DMS153 treated with DMSO at 0.1 percent for 48 hours (cell line): ENCODE results near the gene SETD3.
"Not testable (repeated sequence)": the region's sequence is repeated elsewhere in the genome, so short reads cannot be mapped to it uniquely, and the experiment has no call there.

Source experiments
- DNase-seq: peaks from one replicate; lab custom pipeline; 2025; ENCODE audit not compliant: unreplicated experiment; lab: John Stamatoyannopoulos, UW

The SETD3 gene

DNA sequence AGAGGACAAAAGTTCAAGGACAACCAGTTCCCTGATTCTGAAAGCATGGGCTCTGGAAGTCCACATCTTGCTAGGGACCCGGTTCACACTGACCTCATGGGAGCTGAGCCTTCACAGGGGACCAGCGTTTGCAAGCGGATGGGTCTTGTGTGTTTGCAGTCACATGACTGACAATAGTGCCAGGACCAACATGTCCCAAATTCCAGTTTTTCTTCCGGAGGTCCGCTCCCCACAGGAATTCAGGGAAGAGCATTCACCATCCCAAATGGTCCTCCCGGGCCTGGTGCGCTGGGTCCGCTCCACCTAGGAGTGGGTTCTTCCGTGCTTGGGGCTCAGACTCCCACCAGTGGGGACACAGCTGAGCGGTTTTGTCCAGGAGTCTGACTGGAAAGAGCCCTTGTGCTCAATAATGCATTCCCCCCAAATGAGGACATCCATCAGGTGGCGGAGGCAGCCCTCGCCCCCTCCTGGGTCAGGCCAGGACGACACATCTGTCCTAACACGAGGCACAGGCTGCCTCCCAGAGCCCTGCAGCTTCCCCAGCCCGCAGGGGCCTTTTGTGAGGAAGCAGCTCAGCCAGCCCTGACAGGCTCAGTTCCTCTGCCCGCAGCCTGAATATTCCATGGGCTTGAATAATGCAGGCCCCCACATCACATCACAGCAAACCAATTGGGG, 116.9 kb downstream of the SETD3 start:
- DNase-seq, result no peak

GRCh38 chr14:99363051-99363450, 117.6 kb downstream of the SETD3 start:
- DNase-seq, result no peak

GRCh38 chr14:99361596-99362215, 119.0 kb downstream of the SETD3 start:
- DNase-seq, result no peak

GRCh38 chr14:99360774-99361595, 119.7 kb downstream of the SETD3 start:
- no peak for DNase-seq

DNA sequence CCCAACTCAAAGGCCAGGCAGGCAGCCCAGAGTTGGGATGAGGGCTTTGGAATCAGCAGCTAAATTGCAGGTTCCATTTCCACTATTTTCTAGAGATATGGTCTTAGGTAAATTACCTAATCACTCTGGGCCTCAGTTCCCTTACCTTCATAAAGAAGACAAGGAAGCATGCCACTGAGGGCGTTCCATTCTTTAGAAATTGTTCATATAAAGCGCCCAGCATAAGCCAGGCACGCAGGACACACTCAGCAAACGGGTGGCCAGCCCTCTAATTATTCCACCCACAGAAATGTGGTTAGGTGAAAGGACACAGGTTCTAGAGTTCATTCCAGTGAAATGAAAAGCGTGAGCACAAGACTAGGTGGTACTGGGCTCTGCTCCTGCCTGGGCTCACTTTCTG, 120.8 kb downstream of the SETD3 start:
- DNase-seq, result no peak

DNA sequence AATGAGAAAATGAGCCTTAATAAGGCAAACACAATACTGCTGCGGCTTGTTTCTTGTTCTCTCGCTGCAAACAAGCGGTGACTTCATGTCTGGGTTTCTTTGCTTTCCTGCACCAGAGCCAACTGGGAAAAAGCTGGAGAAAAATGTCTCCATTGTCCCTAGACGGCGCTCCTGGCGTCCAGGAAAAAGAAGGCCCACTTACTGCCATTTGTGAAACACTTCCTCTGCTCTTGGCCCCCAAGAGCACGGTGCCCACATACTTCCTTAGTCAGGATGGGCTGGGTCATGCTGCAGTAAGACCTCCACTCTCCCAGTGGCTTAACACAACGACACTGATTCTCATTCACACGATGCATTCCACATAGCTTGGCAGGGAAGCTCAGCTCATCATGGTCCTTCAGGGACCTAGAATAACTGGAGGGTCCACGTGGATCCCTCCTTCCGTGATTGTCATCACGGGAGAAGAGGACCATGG, 122.7 kb downstream of the SETD3 start:
- DNase-seq, result no peak

DNA sequence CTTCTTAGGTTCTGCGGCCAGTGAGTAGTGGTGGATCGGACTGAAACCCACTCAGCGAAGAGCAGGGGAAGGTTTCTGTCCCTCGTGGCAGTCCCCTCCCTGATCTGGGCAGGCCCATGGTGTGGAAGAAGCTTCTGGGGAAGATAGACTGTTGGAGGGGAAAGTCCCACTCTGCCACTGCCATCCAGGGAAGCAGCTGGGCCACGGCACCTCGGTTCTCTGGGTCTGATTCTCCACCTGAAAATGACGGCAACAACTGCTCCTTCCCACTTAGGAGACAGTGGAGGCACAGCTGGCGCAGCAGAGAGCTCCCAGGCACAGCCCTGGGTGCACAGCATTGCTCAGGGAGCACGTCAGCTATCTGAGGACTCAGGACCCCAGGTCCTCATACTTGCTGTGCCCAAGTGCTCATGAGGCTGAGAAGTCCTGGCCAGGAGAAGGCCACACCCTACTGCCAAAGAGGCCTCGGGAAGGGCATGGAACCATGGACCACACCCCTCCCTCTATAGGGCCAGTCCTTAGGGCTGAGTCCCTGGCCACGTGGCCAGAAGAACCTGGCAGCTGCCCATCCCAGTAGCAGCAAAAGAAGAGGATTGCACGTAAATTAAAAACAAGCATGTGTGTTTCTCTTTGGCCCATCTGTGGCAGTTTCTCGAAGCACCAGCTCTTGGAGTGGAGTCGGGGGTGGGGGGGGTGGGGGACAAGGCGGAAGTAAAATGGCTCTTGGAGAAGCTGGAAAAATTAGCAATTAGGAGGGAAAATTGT, 123.3 kb downstream of the SETD3 start:
- no peak for DNase-seq

GRCh38 chr14:99356031-99356608, 124.5 kb downstream of the SETD3 start:
- no peak for DNase-seq

GRCh38 chr14:99354166-99354875, 126.3 kb downstream of the SETD3 start:
- DNase-seq, result no peak

- DNase-seq, result no peak
Measured at GRCh38 chr14:99352688-99353280, 127.9 kb downstream of the SETD3 start.

GRCh38 chr14:99351166-99352007, 129.3 kb downstream of the SETD3 start:
- DNase-seq, result no peak

DNA sequence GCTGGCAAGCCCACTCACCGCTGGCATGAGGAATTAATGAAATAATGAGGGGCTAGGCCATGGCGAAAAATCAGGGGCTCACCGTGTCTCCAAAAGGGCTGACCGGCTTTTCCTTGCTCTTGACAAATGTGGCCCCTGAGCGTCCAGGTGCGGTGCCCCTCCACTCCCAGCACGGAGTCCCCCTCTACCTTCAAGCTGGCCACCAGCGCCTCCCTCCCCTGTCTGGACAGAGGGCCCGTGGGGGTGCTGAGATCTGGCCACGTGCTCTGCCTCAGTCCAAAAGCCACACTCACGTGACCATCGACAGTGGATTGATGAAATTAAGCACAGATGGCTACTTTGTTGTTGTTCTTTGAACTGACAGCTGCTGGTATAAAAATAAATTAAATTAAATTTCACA, 129.9 kb downstream of the SETD3 start:
- DNase-seq, result no peak

GRCh38 chr14:99349721-99350495, 130.8 kb downstream of the SETD3 start:
- no peak for DNase-seq

DNA sequence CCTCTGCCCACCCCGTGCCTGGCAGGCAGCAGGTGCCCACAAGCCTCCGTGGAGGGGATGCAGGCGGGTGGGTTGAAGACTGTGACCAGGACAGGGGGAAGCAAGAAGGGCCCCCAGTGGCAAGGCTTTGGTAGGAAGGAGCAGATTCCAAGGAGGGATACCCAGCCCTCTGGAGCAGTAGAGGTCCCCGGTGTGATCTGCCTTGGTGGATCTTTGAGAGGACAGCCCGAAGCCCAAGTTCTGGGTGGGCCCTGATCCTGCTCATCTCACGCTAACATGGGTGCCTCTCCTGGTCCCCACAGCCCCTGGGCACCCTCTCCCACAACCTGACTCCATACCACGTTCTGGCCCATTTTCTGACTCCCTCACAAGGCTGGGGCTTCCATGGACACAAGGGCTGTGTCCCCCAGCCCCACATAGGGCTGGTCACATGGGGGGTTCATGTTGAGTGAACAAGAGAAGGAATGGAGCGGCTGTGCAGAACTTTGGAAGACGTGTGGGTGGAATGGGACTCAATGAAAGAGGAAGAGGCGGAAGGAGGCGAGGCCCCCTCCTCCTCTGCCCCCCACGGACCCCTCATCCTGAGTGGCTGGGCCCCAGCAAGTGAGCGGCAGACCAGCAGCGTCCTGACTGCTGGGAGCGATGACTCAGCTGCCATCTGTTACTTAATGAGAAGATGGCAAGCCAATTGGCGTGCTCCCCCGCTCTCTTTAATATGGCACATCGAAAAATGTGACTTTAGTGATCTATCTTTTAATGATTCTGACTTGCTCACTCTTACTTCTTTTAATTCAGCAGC, 131.6 kb downstream of the SETD3 start:
- no peak for DNase-seq

DNA sequence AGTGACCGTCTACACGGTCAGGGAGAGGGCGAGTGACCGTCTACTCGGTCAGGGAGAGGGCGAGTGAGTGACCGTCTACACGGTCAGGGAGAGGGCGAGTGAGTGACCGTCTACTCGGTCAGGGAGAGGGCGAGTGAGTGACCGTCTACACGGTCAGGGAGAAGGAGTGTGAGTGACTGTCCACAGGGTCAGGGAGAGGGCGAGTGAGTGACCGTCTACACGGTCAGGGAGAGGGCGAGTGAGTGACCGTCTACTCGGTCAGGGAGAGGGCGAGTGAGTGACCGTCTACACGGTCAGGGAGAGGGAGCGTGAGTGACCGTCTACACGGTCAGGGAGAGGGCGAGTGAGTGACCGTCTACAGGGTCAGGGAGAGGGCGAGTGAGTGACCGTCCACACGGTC, 132.4 kb downstream of the SETD3 start:
- not testable (repeated sequence) for DNase-seq
